ES-I3 (cell line): ENCODE results near the gene KRT31.
"Not testable (repeated sequence)": the region's sequence is repeated elsewhere in the genome, so short reads cannot be mapped to it uniquely, and the experiment has no call there.

Experiments used
- H3K36me3 ChIP-seq: 2 replicates; pipeline ENCODE4 v1.6.1; 2013; ENCODE audit warnings: mild to moderate bottlenecking, low read length, control low read depth, moderate library complexity; ENCODE audit not compliant: insufficient read depth
- H3K4me1 ChIP-seq: 2 replicates; pipeline ENCODE4 v1.6.1; 2013; ENCODE audit warnings: mild to moderate bottlenecking, control low read depth, low read length; ENCODE audit not compliant: insufficient read depth
- H3K9ac ChIP-seq: 2 replicates; pipeline ENCODE4 v1.6.1; 2013; ENCODE audit warnings: low read depth, mild to moderate bottlenecking, low read length, moderate library complexity
- H3K9me3 ChIP-seq: 2 replicates; pipeline ENCODE4 v1.6.1; 2013; ENCODE audit warnings: mild to moderate bottlenecking, low read length, moderate library complexity; ENCODE audit not compliant: control insufficient read depth, insufficient read depth

KRT31 gene

GRCh38 chr17:41411072-41411840 lies 13.8 kb upstream of the KRT31 start:
- H3K9me3 ChIP-seq: no peaks in the 10 kb centered on the region
- no peak overlapping the region for H3K9ac ChIP-seq
- peaks cover 10% of the 10 kb centered on the region for H3K4me1 ChIP-seq
- H3K36me3 ChIP-seq: no peaks in the 10 kb centered on the region

- no peaks in the 10 kb centered on the region for H3K9me3 ChIP-seq
- no peaks in the 10 kb centered on the region for H3K36me3 ChIP-seq
- no peak overlapping the region for H3K9ac ChIP-seq
- H3K4me1 ChIP-seq: no peaks in the 10 kb centered on the region; the same call in 1 of the 2 replicates
Observed at GRCh38 chr17:41407226-41407625, 9.8 kb upstream of the KRT31 start.

- no peaks in the 10 kb centered on the region for H3K36me3 ChIP-seq
- no peaks in the 10 kb centered on the region for H3K9me3 ChIP-seq
- no peak overlapping the region for H3K9ac ChIP-seq
- no peaks in the 10 kb centered on the region; the same call in 1 of the 2 replicates for H3K4me1 ChIP-seq
Observed at GRCh38 chr17:41406205-41406604, 8.8 kb upstream of the KRT31 start.

GRCh38 chr17:41404024-41404671 lies 6.7 kb upstream of the KRT31 start:
- Histone ChIP-seq H3K9me3 (no peaks in the 10 kb centered on the region), H3K4me1 (no peaks in the 10 kb centered on the region; the same call in 1 of the 2 replicates), H3K36me3 (no peaks in the 10 kb centered on the region), H3K9ac (no peak overlapping the region)

GRCh38 chr17:41403404-41404023 lies 6.1 kb upstream of the KRT31 start:
- no peaks in the 10 kb centered on the region for H3K36me3 ChIP-seq
- no peaks in the 10 kb centered on the region; the same call in 1 of the 2 replicates for H3K4me1 ChIP-seq
- H3K9me3 ChIP-seq: no peaks in the 10 kb centered on the region
- H3K9ac ChIP-seq: no peak overlapping the region

GRCh38 chr17:41402161-41402560 lies 4.8 kb upstream of the KRT31 start:
- H3K36me3 ChIP-seq: no peaks in the 10 kb centered on the region
- H3K9ac ChIP-seq: no peak overlapping the region
- H3K4me1 ChIP-seq: no peaks in the 10 kb centered on the region; the same call in 1 of the 2 replicates
- no peaks in the 10 kb centered on the region for H3K9me3 ChIP-seq

GRCh38 chr17:41396340-41396739 lies 1.1 kb downstream of the KRT31 start:
- no peak overlapping the region for H3K9ac ChIP-seq
- no peaks in the 10 kb centered on the region; the same call in 1 of the 2 replicates for H3K9me3 ChIP-seq
- H3K4me1 ChIP-seq: no peaks in the 10 kb centered on the region

GRCh38 chr17:41395611-41396010 lies 1.8 kb downstream of the KRT31 start:
- H3K4me1 ChIP-seq: no peaks in the 10 kb centered on the region
- no peak overlapping the region for H3K9ac ChIP-seq
- H3K9me3 ChIP-seq: no peaks in the 10 kb centered on the region; the same call in 1 of the 2 replicates
- no peaks in the 10 kb centered on the region for H3K36me3 ChIP-seq

More at GRCh38 chr17:41396340-41396739, 1.1 kb downstream of the KRT31 start:
- H3K36me3 ChIP-seq: no peaks in the 10 kb centered on the region

GRCh38 chr17:41395044-41395443 lies 2.4 kb downstream of the KRT31 start:
- not testable (repeated sequence) for H3K4me1 ChIP-seq, H3K9me3 ChIP-seq, H3K36me3 ChIP-seq, H3K9ac ChIP-seq

GRCh38 chr17:41394254-41394996 lies 3.0 kb downstream of the KRT31 start:
- Histone ChIP-seq H3K9ac (no peak overlapping the region), H3K4me1 (no peaks in the 10 kb centered on the region), H3K36me3 (no peaks in the 10 kb centered on the region), H3K9me3 (no peaks in the 10 kb centered on the region; the same call in 1 of the 2 replicates)

GRCh38 chr17:41393826-41394225 lies 3.6 kb downstream of the KRT31 start:
- Histone ChIP-seq H3K9me3 (no peaks in the 10 kb centered on the region; the same call in 1 of the 2 replicates), H3K4me1 (no peaks in the 10 kb centered on the region), H3K36me3 (no peaks in the 10 kb centered on the region), H3K9ac (no peak overlapping the region)

- Histone ChIP-seq H3K9ac (no peak overlapping the region), H3K4me1 (no peaks in the 10 kb centered on the region), H3K36me3 (no peaks in the 10 kb centered on the region), H3K9me3 (no peaks in the 10 kb centered on the region; the same call in 1 of the 2 replicates)
Observed at GRCh38 chr17:41393294-41393693, 4.1 kb downstream of the KRT31 start.

GRCh38 chr17:41392278-41392677 lies 5.1 kb downstream of the KRT31 start:
- no peaks in the 10 kb centered on the region for H3K36me3 ChIP-seq
- H3K9ac ChIP-seq: no peak overlapping the region
- no peaks in the 10 kb centered on the region for H3K4me1 ChIP-seq
- no peaks in the 10 kb centered on the region; the same call in 1 of the 2 replicates for H3K9me3 ChIP-seq

GRCh38 chr17:41391535-41391934 lies 5.9 kb downstream of the KRT31 start:
- no peaks in the 10 kb centered on the region for H3K36me3 ChIP-seq
- H3K9ac ChIP-seq: no peak overlapping the region
- no peaks in the 10 kb centered on the region for H3K4me1 ChIP-seq
- H3K9me3 ChIP-seq: no peaks in the 10 kb centered on the region; the same call in 1 of the 2 replicates
